GM21723 (cell line): ENCODE results near the gene CYTH3.

Source experiments
- ATAC-seq: cut with Tn5 transposase; IDR thresholded peaks from one replicate; pipeline ENCODE4 v1.9.1; 2021; ENCODE audit warnings: mild to moderate bottlenecking, moderate library complexity; ENCODE audit not compliant: unreplicated experiment

The CYTH3 gene

GRCh38 chr7:6168477-6168868, 104.0 kb downstream of the CYTH3 start:
- no peak for ATAC-seq

DNA sequence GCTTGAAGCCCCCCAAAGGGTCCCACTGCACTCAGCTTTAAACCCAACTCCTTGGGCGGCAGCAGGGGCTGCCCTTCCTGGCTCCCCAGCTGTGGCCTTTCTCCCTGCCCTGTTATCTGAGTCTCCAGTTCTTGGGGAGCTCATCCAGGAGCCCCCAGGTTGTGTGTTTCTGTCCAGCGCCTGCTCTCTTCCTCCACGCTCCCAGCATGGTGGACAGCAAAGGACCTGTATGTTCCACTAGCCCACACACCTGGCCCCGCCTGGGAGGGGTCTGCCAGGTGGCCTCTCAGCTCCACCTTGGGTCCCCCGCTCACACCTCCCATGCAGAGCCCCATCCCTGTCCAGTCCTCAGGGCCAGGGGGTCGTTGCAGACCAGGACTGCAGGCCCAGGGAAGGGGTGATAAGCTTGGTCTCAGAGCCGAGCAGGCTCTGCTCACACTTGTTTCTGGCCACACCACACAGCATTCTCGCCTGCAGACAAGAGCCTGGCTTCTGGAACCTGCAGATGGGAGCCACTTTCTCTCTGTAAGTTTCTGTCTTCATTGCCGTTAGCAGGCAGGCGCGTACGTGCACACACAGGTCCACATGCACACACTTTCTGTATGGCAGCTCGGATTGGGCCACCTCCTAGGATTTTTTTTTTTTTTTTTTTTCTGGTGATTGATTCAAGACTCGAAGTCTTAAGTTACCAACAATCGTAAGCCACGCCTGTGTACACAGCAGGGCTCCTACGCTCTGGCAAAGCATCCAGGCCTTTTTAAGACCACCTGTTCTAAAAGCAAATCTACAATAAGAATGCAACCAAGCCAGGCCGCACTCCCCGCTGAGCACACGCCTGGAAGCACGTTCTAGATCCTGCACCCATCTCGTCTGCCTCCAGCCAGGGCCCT, 104.6 kb downstream of the CYTH3 start:
- ATAC-seq = no peak

GRCh38 chr7:6167004-6167551, 105.3 kb downstream of the CYTH3 start:
- no peak for ATAC-seq

DNA sequence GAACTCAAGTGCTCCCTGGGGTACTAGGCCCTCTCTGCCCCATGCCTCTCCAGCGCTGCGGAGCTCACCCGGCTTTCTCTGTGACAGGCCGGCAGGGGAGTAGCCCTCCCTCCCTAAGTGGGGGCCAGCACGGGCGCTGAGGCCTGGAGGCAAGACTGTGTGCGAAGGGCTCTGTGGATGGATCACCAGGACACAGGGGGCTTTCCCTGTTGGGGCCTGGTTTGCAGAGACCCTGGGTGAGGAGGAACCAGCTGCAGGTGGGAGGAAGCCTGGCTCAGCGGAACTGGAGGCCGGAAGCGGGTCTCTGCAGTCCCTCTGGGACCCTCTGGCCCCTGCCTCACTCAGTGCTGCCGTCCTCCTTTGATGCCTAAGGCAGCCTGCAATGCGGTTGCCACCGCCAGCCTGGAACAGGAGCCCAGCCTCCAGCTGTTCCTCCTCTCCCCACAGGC, 106.0 kb downstream of the CYTH3 start:
- ATAC-seq = no peak

DNA sequence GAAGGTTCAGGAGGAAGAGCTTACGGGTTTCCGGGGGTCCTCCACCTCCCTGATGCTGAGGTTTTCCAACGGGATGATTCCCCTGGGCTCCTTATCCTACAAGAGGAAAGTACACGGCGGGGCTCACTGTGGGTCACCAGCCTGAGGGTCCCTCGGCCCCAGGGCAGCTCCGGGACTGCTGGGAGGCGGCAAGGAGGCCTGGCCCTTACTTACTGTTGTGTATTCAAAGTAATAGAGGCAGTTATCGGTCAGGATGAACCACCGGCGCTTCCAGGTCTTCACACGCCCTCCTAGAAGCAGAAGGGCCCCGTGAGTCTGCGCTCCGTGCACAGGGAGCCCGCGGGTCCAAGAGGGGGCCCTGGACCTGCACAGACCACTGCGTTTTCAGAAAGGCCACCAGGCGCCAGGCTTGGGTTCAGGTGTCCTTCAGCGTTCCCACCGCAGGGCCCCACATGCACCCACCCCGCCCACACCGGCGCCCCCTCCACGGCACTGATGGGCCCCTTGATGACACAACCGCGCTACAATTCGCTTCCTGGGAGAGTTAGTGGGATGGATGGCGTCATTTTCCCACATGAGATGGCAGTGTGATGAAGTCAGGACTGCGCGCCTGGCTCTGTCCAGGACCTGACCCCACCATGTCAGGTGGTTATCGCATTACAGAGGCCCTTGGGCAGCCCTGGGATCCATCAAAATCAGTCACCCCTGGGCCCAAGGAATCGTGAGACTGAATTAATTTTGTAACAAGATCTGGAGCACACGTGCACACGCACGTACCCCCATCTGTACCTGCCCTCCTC, 106.7 kb downstream of the CYTH3 start:
- ATAC-seq = no peak

- no peak for ATAC-seq
Measured at GRCh38 chr7:6165075-6165474, 107.3 kb downstream of the CYTH3 start.

DNA sequence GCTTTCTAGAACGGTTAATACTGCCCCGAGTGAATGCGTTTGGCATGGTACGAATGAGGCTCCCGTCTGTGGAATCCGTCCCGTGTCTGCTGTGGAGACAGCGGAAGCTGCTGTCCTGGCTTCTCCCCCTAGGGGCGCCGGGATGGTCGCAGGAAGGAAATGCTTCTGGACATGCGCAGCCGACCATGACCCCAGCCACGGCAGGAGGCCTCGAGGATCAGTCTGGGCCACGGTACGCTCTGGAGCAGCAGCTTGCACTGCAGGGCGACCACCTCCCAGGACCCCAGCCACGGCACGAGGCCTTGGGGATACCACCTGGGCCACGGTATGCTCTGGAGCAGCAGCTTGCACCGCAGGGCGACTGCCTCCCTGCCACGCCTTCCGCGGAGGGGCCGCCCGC, 107.9 kb downstream of the CYTH3 start:
- no peak for ATAC-seq

DNA sequence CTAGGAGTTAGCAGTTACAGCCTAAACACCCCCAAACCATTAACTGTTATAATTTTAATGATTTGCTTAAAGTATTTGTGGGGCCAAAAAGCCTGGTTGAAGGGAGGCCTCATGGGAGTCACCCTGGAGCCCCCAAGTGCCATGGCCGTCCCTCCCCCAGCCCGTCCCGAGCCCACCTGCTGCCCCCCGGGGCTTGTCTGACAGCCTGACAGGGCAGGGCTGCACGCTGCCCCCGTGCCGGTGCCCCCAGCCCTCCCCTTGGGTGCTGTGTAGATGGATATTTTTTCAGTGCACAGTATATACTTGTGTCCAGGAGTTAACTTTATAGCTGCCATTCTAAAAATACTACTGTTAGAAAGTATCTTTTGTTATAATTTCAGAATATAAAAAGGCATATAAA, 108.4 kb downstream of the CYTH3 start:
- no peak for ATAC-seq

DNA sequence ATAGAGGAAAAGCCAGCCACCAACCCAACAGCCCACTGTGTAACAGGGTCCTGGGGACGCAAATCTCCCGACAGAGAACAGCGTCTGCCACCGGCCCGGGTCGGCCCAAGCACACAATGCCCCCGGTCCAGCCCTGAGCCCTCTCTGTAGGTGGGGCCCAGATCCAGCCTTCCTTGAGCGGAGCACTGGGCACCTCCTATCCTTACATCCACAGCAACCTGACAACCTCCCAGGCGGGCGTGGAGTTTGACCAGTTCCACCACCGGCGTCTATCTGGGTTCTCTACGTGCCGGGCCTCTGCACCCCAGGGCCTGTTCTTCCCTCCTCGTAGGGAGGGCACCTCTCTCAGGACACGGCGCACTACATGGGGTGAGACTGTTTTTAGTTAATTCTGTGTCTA, 109.0 kb downstream of the CYTH3 start:
- no peak for ATAC-seq

DNA sequence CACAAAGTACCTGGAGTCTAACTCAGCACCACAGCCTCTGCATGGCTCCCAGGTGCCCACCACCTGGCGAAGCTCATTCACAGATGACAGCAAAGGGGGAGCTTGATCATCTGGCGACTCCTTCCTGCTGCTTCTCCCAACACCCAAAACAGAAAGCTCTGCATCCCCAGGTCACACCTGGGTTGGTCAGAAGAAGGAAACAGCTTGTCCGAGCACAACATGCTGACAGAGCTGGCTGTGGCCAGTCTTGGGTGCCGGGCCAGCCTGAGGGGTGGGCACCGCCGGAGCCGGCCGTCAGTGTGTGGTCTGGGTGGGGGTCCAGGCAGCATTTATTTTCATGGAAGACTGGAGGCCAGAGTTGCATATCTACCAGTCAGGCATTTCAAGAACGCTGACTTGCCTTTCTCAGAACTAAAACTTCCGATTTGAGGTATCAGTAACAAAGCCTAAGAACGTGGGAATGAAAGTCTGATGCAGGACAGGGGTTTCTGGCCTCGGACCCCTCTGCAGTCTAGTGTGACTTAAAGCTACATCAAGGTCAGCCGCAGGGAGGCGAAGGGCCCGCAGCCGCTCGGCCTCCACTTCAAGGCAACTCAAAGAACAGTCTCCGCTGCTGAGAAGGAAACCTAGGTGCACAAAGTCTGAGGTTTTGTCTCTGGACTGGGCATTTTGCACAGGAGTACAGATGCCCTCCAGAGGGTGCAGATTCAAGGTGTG, 109.6 kb downstream of the CYTH3 start:
- ATAC-seq = no peak

- no peak for ATAC-seq
Measured at GRCh38 chr7:6162331-6162620, 110.1 kb downstream of the CYTH3 start.

- peak; percentile 59 for ATAC-seq
Measured at GRCh38 chr7:6161463-6162330, 110.7 kb downstream of the CYTH3 start.

DNA sequence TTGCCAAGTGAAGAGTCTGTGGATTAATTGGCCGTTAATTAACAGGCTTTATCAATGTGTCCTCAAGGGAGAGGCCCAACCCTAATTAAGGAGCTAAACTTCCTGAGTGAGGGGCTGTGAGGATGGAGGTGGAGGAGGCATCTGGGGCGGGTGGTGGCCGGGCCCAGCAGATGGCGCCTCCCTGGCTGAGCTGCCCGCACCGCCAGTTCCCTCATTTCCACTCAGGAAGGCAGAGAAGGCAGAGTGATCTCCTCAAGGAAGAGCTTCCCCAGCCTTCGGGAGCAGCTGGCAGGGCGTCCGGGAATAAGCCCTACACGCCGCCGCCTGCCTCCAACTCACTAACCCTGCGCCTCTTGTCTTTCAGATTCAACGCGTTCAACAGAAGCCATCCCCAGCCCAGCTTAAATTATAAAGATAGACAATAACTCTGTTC, 112.2 kb downstream of the CYTH3 start:
- no peak for ATAC-seq

GRCh38 chr7:6159524-6160031, 112.8 kb downstream of the CYTH3 start:
- no peak for ATAC-seq

GRCh38 chr7:6159097-6159483, 113.3 kb downstream of the CYTH3 start:
- no peak for ATAC-seq

- ATAC-seq = no peak
Measured at GRCh38 chr7:6158424-6159096, 113.9 kb downstream of the CYTH3 start.

DNA sequence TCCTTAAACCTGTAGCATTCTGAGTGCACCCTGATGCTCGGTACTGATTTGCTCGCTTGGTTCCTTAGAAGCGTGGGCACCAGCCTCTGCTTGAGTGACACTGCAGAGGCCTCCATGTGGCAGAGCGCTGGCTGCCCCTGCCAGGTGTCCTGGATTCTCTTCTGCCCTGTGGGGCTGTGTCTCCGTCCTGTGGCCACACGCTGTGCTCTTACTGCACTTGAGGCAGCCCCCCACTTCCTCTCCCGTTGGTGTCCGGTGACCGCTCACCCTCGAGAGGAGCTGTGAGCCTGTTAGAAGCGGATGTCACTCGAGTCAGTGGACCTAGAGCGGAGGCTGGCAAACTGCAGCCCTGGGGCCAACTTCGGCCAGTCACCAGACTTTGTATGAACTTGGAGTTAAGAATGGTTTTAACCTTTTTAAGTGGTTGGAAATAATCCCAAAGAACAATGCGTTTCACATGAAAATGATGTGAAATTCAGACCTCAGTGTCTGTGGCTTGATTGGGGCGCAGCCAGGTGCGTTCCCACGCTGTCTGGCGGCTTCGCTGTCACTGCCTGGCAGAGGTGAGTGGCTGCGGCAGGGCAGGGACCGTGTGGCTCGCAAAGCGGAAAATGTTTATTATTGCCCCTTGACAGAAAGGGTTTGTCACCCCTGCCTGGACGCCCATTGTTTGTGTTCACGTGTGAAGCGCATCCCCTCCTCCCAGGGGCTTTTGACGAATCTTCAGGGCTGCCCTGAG, 114.6 kb downstream of the CYTH3 start:
- no peak for ATAC-seq

DNA sequence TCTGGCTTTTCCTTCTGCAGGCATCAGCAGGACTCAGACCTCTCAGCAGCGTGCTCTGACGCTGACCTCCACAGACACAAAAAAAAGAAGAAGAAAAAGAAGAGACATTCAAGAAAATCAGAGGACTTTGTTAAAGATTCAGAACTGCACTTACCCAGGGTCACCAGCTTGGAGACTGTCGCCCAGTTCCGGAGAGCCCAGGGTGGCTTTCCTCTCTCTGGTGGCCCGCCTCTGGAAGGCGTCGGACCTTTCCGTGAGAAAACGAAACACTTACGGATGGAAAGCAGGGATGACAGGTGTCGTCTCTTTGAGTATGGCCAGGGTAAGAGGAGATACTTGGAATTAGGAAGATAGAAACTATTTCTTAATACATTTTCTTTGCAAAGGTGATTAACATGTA, 115.7 kb downstream of the CYTH3 start:
- no peak for ATAC-seq

DNA sequence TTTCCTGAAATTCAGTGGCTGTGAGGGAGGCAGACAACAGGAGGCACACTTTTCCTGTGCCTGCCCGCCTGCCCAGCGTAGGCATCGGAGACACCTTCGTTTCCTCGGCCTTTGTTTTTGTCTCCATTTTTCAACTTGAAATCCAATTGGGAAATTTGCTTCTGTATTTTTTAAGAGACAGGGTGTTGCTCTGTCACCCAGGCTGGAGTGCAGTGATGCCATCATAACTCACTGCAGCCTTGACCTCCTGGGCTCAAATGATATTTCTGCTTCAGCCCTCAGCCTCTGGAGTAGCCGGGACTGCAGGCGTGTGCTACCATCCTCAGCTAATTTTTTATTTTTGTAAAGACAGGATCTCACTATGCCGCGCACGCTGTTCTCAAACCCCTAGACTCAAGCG, 116.8 kb downstream of the CYTH3 start:
- ATAC-seq = no peak
